Inferior parietal cortex (tissue), 1 donor: ENCODE data around the gene NUDT22.

Source experiments
- DNase-seq: peaks from one replicate; pipeline ENCODE4 v3.0.0-alpha.2; 2016; ENCODE audit errors: extremely low spot score

The NUDT22 gene

GRCh38 chr11:64269540-64270220, 43.6 kb downstream of the NUDT22 start:
- peak; percentile 100 for DNase-seq

GRCh38 chr11:64275031-64275800, 49.1 kb downstream of the NUDT22 start:
- DNase-seq: no peak

GRCh38 chr11:64275841-64276240, 49.8 kb downstream of the NUDT22 start:
- no peak for DNase-seq

- no peak for DNase-seq
These were observed 50.8 kb downstream of the NUDT22 start for GRCh38 chr11:64276653-64277431.

- DNase-seq: no peak
These were observed 52.6 kb downstream of the NUDT22 start for GRCh38 chr11:64278576-64279190.
